ENCODE measurements around the gene C16orf86. TPM values are rescaled to one million over a fixed set of nuclear protein-coding genes. Genes with fewer than 3 reads are reported as not detected.

C16orf86 gene
- total RNA-seq, 2 donors from 2014 or later: 1.1 to 1.4 TPM

DNA sequence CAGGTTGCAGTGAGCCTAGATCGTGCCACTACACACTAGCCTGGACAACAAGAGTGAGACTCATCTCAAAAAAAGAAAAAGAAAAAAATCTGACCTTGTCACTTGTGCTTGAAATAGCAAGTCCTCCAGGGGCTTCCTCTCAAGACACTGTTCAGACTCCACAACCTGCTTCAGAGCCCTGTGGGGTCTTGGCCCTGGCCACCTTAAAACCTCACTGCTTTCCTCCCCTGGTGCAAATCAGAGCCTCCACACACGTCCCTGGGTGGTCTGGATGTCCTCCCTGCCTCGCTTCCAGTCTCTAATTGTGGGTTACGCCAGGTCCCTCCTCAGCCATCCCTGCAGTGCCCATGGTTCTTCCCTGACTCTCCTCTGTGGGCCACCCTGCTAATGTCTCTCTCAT lies 11.3 kb upstream of the C16orf86 start:
- no peak for TF ChIP-seq CTCF (IDR thresholded peaks at IDR 0.05)
- intact Hi-C loops (cut with DNase I): loop anchor here (10.0 kb wide), 1 partner anchor 111 kb away; no protein-coding TSS in a partner anchor
- no peak overlapping the region for H3K9ac ChIP-seq (ENCODE audit: low read depth in 2 of 2, low read length in 2 of 2)
- no peaks in the 10 kb centered on the region for H3K9me3 ChIP-seq
- no peak overlapping the region for H3K4me3 ChIP-seq
- DNase-seq: no peak
- no peak overlapping the region for H3K27ac ChIP-seq
- H3K4me1 ChIP-seq: peaks cover 6% of the 10 kb centered on the region
- H3K36me3 ChIP-seq: no peaks in the 10 kb centered on the region
- peaks cover 35% of the 10 kb centered on the region for H3K27me3 ChIP-seq

- H3K36me3 ChIP-seq: no peaks in the 10 kb centered on the region
- H3K27me3 ChIP-seq: peaks cover 31% of the 10 kb centered on the region
- no peak overlapping the region for H3K4me3 ChIP-seq
- TF ChIP-seq CTCF (IDR thresholded peaks at IDR 0.05): no peak
- no peak overlapping the region for H3K27ac ChIP-seq
- peaks cover 11% of the 10 kb centered on the region for H3K4me1 ChIP-seq
- no peak overlapping the region for H3K9ac ChIP-seq (ENCODE audit: low read depth in 2 of 2, low read length in 2 of 2)
- no peaks in the 10 kb centered on the region for H3K9me3 ChIP-seq
- intact Hi-C loops (cut with DNase I): loop anchor here (10.0 kb wide), 1 partner anchor 112 kb away; no protein-coding TSS in a partner anchor
- DNase-seq: no peak
These were observed 10.1 kb upstream of the C16orf86 start for GRCh38 chr16:67656344-67657016.

DNA sequence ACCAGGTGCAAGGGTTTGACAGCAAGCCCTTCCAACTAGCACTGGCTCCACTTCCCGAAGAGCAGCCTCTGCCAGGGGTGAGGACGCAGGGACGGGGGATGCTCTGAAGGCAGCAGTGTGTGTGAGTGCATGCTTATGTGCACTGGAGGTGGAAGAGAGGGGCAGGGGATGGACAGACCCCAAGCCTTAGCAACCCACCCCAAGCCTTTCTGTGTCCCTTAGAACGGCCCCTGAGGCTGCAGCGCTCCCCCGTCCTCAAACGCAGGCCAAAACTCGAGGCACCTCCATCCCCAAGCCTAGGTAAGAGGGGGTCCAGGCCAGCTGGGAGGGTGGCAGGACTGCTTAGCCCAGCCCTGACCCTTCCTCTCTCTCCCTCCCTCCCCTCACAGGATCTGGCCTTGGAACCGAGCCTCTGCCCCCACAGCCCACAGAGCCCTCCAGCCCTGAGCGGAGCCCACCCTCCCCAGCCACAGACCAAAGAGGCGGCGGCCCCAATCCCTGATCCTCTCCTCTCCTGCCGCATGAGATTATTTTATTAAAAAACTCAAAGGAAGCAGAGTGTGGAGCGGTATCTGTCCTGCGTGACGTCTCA lies 9.5 kb upstream of the C16orf86 start:
- no peak for TF ChIP-seq CTCF (IDR thresholded peaks at IDR 0.05)
- Histone ChIP-seq H3K9me3 (no peaks in the 10 kb centered on the region), H3K27ac (no peak overlapping the region), H3K27me3 (peaks cover 26% of the 10 kb centered on the region), H3K36me3 (no peaks in the 10 kb centered on the region), H3K4me1 (peaks cover 12% of the 10 kb centered on the region), H3K9ac (ENCODE audit: low read depth in 2 of 2, low read length in 2 of 2) (no peak overlapping the region), H3K4me3 (no peak overlapping the region)
- intact Hi-C loops (cut with DNase I): loop anchor here (10.0 kb wide), 1 partner anchor 112 kb away; no protein-coding TSS in a partner anchor
- no peak for DNase-seq

GRCh38 chr16:67657751-67658518 lies 8.7 kb upstream of the C16orf86 start:
- no peaks in the 10 kb centered on the region for H3K9me3 ChIP-seq
- H3K27ac ChIP-seq: no peak overlapping the region
- H3K4me1 ChIP-seq: peaks cover 12% of the 10 kb centered on the region
- intact Hi-C loops (cut with DNase I): loop anchor here (10.0 kb wide), 1 partner anchor 113 kb away; no protein-coding TSS in a partner anchor
- H3K9ac ChIP-seq (ENCODE audit: low read depth in 2 of 2, low read length in 2 of 2): no peak overlapping the region
- no peak overlapping the region for H3K4me3 ChIP-seq
- H3K27me3 ChIP-seq: peaks cover 21% of the 10 kb centered on the region
- no peaks in the 10 kb centered on the region for H3K36me3 ChIP-seq
- DNase-seq: no peak
- TF ChIP-seq CTCF (IDR thresholded peaks at IDR 0.05): no peak

- peak overlapping the region; percentile 90 for H3K4me3 ChIP-seq
- no peak for TF ChIP-seq CTCF (IDR thresholded peaks at IDR 0.05)
- peaks cover 12% of the 10 kb centered on the region for H3K27me3 ChIP-seq
- peaks cover 12% of the 10 kb centered on the region for H3K4me1 ChIP-seq
- H3K36me3 ChIP-seq: no peaks in the 10 kb centered on the region
- H3K9me3 ChIP-seq: no peaks in the 10 kb centered on the region
- peak overlapping the region; percentile 62 to 90 for H3K9ac ChIP-seq (ENCODE audit: low read depth in 2 of 2, low read length in 2 of 2)
- no peak for DNase-seq
- intact Hi-C loops (cut with DNase I): loop anchor here (10.0 kb wide), 1 partner anchor 114 kb away; no protein-coding TSS in a partner anchor
- no peak overlapping the region for H3K27ac ChIP-seq
These were observed 7.6 kb upstream of the C16orf86 start for GRCh38 chr16:67658849-67659674.

All from colonic mucosa (tissue), 4 donors.